ENCODE measurements around the gene KCNK17. TPM values are rescaled to one million over a fixed set of nuclear protein-coding genes. Genes with fewer than 3 reads are reported as not detected.
A peak's percentile ranks its signal among the peaks of the same experiment; 100 is the strongest.

Gene KCNK17, protein sequence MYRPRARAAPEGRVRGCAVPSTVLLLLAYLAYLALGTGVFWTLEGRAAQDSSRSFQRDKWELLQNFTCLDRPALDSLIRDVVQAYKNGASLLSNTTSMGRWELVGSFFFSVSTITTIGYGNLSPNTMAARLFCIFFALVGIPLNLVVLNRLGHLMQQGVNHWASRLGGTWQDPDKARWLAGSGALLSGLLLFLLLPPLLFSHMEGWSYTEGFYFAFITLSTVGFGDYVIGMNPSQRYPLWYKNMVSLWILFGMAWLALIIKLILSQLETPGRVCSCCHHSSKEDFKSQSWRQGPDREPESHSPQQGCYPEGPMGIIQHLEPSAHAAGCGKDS
- not detected in 2 replicates for total RNA-seq (2012; rRNA removed)

DNA sequence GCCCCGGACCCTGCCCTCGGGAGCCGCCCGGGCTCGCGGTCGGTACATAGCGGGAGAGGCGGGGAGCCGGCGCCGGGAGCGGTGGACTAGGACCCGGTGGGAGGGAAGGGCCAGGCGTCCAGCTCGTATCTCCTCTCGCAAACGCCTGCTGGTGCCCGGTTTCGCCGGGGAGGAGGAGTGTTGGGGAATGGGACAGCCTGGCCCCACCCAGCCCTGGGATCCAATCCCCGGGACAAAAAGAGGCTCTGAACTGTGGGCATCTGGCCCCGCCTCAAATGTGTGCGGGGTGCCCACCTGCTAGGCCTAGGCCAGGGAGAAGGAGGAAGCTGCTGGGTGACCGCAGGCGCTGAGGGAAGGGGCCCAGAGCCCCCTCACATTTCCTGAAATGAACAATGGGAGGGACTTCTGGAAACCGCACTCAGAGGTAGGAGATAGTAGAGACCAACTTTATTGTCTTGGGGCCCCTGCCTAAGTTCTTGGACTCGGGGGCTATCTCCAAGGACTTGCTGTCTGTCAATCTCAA, at the start of gene KCNK17:
Gene KCNK17 (minus strand): TSS at position 147 of the 523 bp plus-strand sequence. CDS start 99 bp downstream, at position 48.
- no peak within 1 kb of the TSS for H3K9ac ChIP-seq (ENCODE audit: low read depth, low read length)
- H3K9me3 ChIP-seq (replicated peaks; ENCODE audit: low read length), result no peaks in the 10 kb centered on the region
- peaks cover 44% of the 10 kb centered on the region for H3K27me3 ChIP-seq (ENCODE audit: control insufficient read depth, insufficient read depth, low read length)
- no peaks in the 10 kb centered on the region for H3K4me1 ChIP-seq (ENCODE audit: control insufficient read depth, insufficient read depth, low read length)
- H3K4me2 ChIP-seq (ENCODE audit: low read length), result no peak within 1 kb of the TSS
- H3K4me3 ChIP-seq (ENCODE audit: low read length), result no peak within 1 kb of the TSS
- no peaks in the 10 kb centered on the region for H3K36me3 ChIP-seq (ENCODE audit: insufficient read depth, low read length)

DNA sequence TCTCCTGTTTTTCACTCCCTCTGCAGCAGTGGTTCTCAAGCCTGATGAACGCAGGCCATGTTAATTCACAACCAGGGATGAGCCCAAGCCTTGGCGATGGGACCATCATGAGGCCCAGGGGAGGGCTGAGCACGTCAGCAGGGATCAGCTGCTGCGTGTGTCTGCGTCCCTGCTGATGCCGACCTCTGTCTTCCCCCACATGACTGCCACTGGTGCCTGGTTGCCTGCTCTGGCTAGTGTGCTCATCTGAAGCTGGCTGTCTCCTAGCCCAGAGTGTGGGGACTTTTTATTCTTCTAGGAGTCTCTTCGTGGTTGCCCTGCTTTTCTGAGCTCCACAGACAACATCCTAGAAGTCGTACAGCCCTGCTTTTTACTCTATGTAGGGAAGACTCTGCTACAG, 49.1 kb upstream of the KCNK17 start:
- Histone ChIP-seq H3K4me3 (ENCODE audit: low read length) (no peak overlapping the region), H3K27me3 (ENCODE audit: control insufficient read depth, insufficient read depth, low read length) (no peaks in the 10 kb centered on the region), H3K9ac (ENCODE audit: low read depth, low read length) (no peak overlapping the region), H3K4me2 (ENCODE audit: low read length) (no peak overlapping the region), H3K36me3 (ENCODE audit: insufficient read depth, low read length) (no peaks in the 10 kb centered on the region), H3K9me3 (replicated peaks; ENCODE audit: low read length) (no peaks in the 10 kb centered on the region), H3K4me1 (ENCODE audit: control insufficient read depth, insufficient read depth, low read length) (peaks cover 7% of the 10 kb centered on the region)

DNA sequence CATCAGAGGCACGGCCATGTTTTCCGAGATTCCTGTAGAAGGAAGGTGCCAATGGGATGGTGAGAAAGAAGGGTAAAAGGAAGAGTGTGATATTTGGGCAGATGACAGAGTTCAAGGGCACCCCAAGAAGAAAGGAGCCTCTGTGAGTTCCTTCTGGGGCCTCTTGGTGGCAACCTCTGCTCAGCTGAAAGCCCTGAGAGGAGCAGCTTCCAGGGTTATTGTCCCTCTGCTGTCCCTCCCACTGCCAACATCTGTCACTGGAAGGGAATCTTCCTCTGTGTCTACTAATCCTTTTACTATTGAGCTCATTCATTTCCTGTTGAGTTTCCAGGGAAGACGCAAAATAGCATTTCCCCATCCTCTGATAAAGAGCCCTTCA, 48.3 kb upstream of the KCNK17 start:
- H3K4me2 ChIP-seq (ENCODE audit: low read length), result peak overlapping the region; percentile 40
- no peaks in the 10 kb centered on the region for H3K36me3 ChIP-seq (ENCODE audit: insufficient read depth, low read length)
- peaks cover 7% of the 10 kb centered on the region for H3K4me1 ChIP-seq (ENCODE audit: control insufficient read depth, insufficient read depth, low read length)
- no peak overlapping the region for H3K9ac ChIP-seq (ENCODE audit: low read depth, low read length)
- no peaks in the 10 kb centered on the region for H3K9me3 ChIP-seq (replicated peaks; ENCODE audit: low read length)
- H3K4me3 ChIP-seq (ENCODE audit: low read length), result no peak overlapping the region
- H3K27me3 ChIP-seq (ENCODE audit: control insufficient read depth, insufficient read depth, low read length), result no peaks in the 10 kb centered on the region

DNA sequence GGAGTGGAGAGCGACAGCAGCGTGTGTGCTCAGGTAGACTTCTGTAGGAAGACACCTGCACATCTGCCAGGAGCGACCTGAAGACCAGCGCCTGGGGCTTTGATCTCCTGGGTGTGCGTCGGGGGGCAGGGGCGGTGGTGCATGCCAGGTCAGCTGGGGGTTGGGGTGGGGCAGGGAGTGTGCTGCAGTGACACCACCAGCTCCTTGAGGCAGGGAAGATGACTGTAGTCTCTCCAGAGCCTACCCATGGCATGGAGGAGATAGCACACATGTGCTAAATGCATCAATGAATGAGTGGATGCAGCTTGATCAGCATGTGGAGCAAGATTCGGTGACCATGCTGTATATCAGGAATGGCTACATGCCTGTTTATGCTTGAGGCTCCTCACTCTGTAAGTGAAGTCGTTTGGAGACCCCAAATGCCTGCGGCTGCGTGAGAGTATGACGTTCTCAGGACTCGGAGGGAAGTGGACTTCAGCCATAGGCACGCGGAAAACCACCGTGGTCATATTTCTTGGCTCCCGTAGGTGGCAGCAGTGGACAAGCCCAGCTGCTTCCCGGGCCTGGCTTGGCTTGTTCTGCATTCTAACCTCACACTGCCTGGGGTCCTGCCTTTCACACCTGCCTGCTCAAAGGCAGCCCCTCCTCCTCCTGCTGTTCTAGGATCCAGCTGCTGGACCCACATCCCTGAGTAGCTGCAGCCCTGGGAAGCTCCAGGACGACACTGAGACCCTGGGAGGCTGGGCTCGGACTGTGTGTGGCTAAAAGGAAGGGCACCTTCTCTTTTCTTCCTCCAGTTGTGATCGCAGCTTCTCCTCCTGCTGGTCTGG, 47.7 kb upstream of the KCNK17 start:
- Histone ChIP-seq H3K4me3 (ENCODE audit: low read length) (no peak overlapping the region), H3K9me3 (replicated peaks; ENCODE audit: low read length) (no peaks in the 10 kb centered on the region), H3K27me3 (ENCODE audit: control insufficient read depth, insufficient read depth, low read length) (no peaks in the 10 kb centered on the region), H3K36me3 (ENCODE audit: insufficient read depth, low read length) (no peaks in the 10 kb centered on the region), H3K4me2 (ENCODE audit: low read length) (peak overlapping the region; percentile 40), H3K9ac (ENCODE audit: low read depth, low read length) (no peak overlapping the region), H3K4me1 (ENCODE audit: control insufficient read depth, insufficient read depth, low read length) (peaks cover 7% of the 10 kb centered on the region)

DNA sequence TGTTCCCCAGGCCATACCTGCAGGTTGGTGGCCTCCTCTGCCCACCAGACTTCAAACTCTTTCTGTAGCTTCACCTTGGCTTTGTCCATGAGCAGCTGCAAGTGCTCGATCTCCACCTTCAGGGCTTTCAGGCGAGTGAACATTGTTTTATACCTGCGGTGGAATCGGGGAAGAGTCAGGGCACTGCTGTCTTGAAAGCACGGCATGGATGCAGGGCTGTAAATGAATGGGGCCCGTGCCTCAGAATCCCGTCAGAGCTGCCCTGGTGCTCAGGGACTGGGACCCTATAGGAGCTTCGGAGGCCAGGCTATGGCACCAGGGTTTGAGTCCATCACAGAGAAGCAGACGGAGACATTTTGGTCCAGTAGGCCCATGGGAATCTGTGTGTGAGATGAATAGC, 46.2 kb upstream of the KCNK17 start:
- H3K4me3 ChIP-seq (ENCODE audit: low read length), result no peak overlapping the region
- H3K36me3 ChIP-seq (ENCODE audit: insufficient read depth, low read length), result no peaks in the 10 kb centered on the region
- H3K9me3 ChIP-seq (replicated peaks; ENCODE audit: low read length), result no peaks in the 10 kb centered on the region
- H3K4me2 ChIP-seq (ENCODE audit: low read length), result no peak overlapping the region
- H3K4me1 ChIP-seq (ENCODE audit: control insufficient read depth, insufficient read depth, low read length), result peaks cover 4% of the 10 kb centered on the region
- no peak overlapping the region for H3K9ac ChIP-seq (ENCODE audit: low read depth, low read length)
- H3K27me3 ChIP-seq (ENCODE audit: control insufficient read depth, insufficient read depth, low read length), result no peaks in the 10 kb centered on the region

DNA sequence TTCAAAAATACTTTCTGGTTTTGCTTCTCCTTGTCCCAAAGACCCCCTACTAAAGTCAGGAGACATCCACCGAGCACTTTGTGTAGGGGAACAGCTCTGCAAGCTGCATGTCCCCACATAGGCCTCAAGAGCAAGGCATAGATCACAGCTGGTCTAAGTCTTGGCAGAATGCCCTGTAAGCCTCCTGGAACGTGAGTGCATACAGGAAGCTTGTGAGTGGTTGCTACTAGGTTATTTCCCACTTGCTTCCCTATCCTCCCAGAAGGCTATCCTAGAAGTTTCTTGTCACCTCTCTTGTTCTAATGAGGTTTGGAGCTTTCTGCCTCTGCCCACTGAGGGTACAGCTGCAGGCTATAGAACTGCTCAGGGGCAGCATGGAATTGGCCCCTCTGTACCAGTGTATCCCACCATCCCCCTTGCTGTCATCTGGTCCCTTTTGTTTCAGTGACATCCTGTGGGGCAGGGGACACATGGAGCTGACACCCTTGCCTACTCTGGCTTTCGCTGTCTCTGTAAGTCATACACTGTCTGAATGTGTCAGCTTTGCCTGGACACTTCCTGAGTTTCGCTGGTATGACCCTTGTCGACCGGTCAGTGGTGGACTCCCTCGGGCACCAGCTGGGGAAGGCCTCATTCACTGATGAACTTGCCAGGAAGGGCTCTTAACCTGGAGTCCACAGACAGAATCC, 43.9 kb upstream of the KCNK17 start:
- H3K9ac ChIP-seq (ENCODE audit: low read depth, low read length), result no peak overlapping the region
- H3K36me3 ChIP-seq (ENCODE audit: insufficient read depth, low read length), result no peaks in the 10 kb centered on the region
- no peaks in the 10 kb centered on the region for H3K9me3 ChIP-seq (replicated peaks; ENCODE audit: low read length)
- H3K4me2 ChIP-seq (ENCODE audit: low read length), result no peak overlapping the region
- H3K27me3 ChIP-seq (ENCODE audit: control insufficient read depth, insufficient read depth, low read length), result peaks cover 6% of the 10 kb centered on the region
- peaks cover 4% of the 10 kb centered on the region for H3K4me1 ChIP-seq (ENCODE audit: control insufficient read depth, insufficient read depth, low read length)
- H3K4me3 ChIP-seq (ENCODE audit: low read length), result no peak overlapping the region

DNA sequence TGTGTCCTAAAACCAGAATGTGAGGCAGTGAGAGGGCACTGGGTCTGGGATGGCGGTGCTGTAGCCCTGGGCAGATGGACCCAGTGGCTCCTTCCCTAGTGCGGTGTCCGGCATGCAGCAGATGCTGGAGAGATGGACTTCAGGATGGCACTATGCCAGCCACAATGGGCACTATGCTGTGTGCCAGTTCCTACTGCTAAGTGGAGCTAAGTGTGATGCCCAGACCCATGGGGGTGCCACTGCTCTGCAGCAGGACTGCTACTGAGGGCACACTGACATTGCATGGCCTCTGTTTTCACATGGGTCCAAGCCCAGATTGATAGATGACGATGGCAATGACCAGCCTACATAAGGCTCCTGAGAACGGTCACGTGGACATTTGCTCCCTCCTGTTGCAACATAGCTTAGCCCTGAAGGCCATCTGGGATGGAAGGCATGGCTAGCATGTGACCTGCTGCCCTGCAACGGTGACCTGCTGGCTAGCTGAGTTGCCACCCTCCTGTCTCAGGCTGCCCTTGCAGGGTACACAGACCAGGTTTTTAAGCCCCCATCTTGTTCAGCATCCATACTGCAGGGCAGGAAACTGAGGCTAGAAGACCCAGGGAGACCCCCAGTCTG, 39.6 kb upstream of the KCNK17 start:
- H3K4me2 ChIP-seq (ENCODE audit: low read length), result no peak overlapping the region
- no peak overlapping the region for H3K4me3 ChIP-seq (ENCODE audit: low read length)
- no peaks in the 10 kb centered on the region for H3K4me1 ChIP-seq (ENCODE audit: control insufficient read depth, insufficient read depth, low read length)
- H3K27me3 ChIP-seq (ENCODE audit: control insufficient read depth, insufficient read depth, low read length), result peaks cover 11% of the 10 kb centered on the region
- no peak overlapping the region for H3K9ac ChIP-seq (ENCODE audit: low read depth, low read length)
- no peaks in the 10 kb centered on the region for H3K9me3 ChIP-seq (replicated peaks; ENCODE audit: low read length)
- H3K36me3 ChIP-seq (ENCODE audit: insufficient read depth, low read length), result no peaks in the 10 kb centered on the region

DNA sequence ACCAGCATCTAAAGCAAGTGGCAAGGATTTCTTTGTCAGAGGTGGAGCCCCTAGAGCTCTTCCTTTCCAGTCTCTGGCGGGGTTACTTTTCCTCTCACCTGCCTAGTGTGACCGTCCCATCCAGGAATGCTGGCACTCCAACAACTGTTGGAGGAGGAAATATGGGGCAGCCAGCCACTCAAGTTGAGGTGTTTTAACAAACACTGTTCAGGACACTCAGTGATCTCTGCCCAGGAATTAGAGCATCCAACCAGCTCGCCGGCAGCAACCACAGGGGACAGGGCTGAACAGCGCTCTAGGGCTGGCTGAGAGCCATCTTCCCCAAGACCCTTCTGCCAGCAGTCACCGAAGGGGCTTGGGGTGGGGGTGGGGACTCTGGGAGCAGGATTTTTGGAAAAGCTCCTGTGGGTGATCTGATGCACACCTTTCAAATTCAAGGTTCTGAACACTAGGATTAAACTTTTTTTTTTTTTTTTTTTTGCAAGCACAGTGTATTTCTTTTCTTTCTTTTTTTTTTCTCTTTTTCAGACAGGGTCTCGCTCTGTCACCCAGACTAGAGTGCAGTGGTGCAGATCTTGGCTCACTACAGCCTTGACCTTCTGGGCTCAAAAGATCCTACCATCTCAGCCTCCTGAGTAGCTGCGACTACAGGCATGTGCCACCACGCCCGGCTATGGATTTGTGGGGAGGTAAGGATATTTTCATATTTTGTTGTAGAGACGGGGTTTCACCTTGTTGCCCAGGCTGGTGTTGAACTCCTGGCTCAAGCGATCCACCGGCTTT, 36.7 kb upstream of the KCNK17 start:
- Histone ChIP-seq H3K4me1 (ENCODE audit: control insufficient read depth, insufficient read depth, low read length) (no peaks in the 10 kb centered on the region), H3K9me3 (replicated peaks; ENCODE audit: low read length) (no peaks in the 10 kb centered on the region), H3K9ac (ENCODE audit: low read depth, low read length) (no peak overlapping the region), H3K27me3 (ENCODE audit: control insufficient read depth, insufficient read depth, low read length) (peaks cover 11% of the 10 kb centered on the region), H3K4me2 (ENCODE audit: low read length) (no peak overlapping the region), H3K4me3 (ENCODE audit: low read length) (no peak overlapping the region), H3K36me3 (ENCODE audit: insufficient read depth, low read length) (no peaks in the 10 kb centered on the region)

DNA sequence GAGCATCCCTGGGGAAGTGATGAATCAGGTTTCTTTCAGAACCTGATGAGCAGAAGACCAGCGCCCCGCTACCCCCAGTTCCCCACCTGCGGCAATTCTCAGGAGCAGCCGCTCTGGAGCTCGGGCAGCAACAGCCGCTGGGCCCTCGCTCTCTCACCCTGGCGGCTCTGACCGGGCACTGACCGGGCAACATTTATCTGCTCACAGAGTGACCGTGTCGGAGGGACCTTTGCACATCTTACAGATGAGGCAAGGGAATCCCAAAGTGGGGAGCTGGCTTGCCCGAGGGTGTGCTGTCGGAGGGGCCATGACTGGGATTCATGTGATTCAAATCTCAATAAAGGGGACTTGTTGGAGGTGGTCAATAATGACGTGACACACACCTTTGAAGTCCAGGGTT, 34.5 kb upstream of the KCNK17 start:
- Histone ChIP-seq H3K27me3 (ENCODE audit: control insufficient read depth, insufficient read depth, low read length) (peaks cover 8% of the 10 kb centered on the region), H3K36me3 (ENCODE audit: insufficient read depth, low read length) (no peaks in the 10 kb centered on the region), H3K4me1 (ENCODE audit: control insufficient read depth, insufficient read depth, low read length) (no peaks in the 10 kb centered on the region), H3K9me3 (replicated peaks; ENCODE audit: low read length) (no peaks in the 10 kb centered on the region), H3K9ac (ENCODE audit: low read depth, low read length) (no peak overlapping the region), H3K4me2 (ENCODE audit: low read length) (no peak overlapping the region), H3K4me3 (ENCODE audit: low read length) (no peak overlapping the region)

DNA sequence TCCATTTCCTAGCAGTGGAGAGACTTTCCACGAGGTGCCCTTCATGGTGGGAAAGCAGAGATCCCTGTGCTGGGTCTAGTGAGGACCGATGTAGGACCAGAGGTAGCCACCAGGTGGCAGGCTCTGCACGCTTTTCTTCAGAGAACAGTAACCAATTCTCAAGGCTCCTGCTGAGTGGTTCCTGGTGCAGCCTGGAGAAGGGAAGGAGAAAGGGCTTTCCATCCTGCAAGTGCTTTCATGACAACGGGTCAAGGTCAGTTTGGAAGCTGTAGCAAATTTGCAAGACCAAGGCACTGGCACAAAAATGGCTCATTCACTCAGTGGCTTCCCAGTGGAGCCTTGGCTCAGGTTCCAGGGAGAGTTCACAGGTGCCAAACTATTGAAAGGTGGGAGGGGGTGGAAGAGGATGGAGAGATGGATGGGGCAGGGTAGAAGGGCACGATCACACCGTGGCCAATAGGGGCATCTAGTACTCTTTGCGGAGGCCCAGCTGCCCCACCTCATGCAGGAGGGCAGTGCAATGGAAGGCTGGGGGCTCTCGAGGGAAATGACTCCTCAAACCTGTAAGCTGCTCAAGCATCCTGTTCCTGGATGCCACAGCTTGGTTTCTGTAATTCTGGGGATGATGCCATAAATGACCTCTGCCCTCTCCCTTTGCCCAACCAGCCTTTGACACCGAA, 33.8 kb upstream of the KCNK17 start:
- Histone ChIP-seq H3K4me3 (ENCODE audit: low read length) (no peak overlapping the region), H3K9me3 (replicated peaks; ENCODE audit: low read length) (no peaks in the 10 kb centered on the region), H3K27me3 (ENCODE audit: control insufficient read depth, insufficient read depth, low read length) (peaks cover 5% of the 10 kb centered on the region), H3K9ac (ENCODE audit: low read depth, low read length) (no peak overlapping the region), H3K4me2 (ENCODE audit: low read length) (no peak overlapping the region), H3K4me1 (ENCODE audit: control insufficient read depth, insufficient read depth, low read length) (no peaks in the 10 kb centered on the region), H3K36me3 (ENCODE audit: insufficient read depth, low read length) (no peaks in the 10 kb centered on the region)
